K562 (cell line): Measurements from ENCODE around the gene NEK4.

Source experiments
- PRDM10 ChIP-seq: fragments of 450-650 bp; IDR thresholded peaks from 2 replicates; pipeline ENCODE4 v1.6.1; 2018; ENCODE audit not compliant: partially characterized antibody
- RAD21 ChIP-seq, 2 experiments: fragments of 250-450 bp in 1 of 2; fragments of 450-650 bp in 1 of 2; sonication (Bioruptor Pico) in 1 of 2; formaldehyde crosslinking in 1 of 2; IDR thresholded peaks in 1 of 2; conservative IDR thresholded peaks in 1 of 2; 2 replicates each; pipeline versions ENCODE4 v1.4.0 to v1.8.0; 2020 to 2022; ENCODE audit warnings: mild to moderate bottlenecking in 2 of 2, moderate library complexity in 1 of 2

DNA sequence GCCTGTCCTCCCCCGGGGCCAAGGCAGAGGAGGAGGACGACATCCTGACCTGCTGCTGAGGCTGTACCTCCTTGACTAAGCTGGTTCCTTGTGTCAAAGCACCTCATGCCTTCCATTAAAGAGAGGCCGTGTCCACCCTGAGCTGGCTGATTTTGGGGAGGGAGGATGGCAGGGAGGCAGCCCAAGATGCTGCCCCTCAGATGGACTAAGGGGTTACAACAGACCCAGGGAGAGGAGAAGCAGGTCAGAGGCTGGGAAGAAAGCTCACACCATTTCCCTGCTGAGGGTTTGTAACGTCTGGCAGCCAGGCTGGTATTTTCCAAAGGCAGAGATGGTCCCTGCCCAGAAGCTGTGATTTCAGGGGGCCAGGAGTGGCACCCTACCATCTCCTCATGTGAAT lies 21.2 kb upstream of the NEK4 start:
- TF ChIP-seq PRDM10: no peak
- no peak for TF ChIP-seq RAD21 (CRISPR knock-in tag; conservative IDR thresholded peaks at IDR 0.05 in 1 of 2, IDR thresholded peaks at IDR 0.05 in 1 of 2)
